Neuronal stem cell (in vitro differentiated cells): ENCODE data around the gene LMNA.
A peak's percentile ranks its signal among the peaks of the same experiment; 100 is the strongest.
"Not testable (repeated sequence)": the region's sequence is repeated elsewhere in the genome, so short reads cannot be mapped to it uniquely, and the experiment has no call there.

Experiments
- DNase-seq: peaks from one replicate; pipeline ENCODE4 v3.0.0-alpha.2; 2013; ENCODE audit warnings: low spot score
- H2AFZ ChIP-seq: one replicate; pipeline ENCODE4 v1.6.1; 2013; ENCODE audit warnings: mild to moderate bottlenecking, low read length, inconsistent platforms
- H2AK5ac ChIP-seq: 2 replicates; pipeline ENCODE4 v1.6.1; 2013; ENCODE audit warnings: low read depth, mild to moderate bottlenecking, inconsistent platforms, low read length, moderate library complexity, mixed read lengths
- H2BK120ac ChIP-seq: 2 replicates; pipeline ENCODE4 v1.6.1; 2013; ENCODE audit warnings: low read depth, mild to moderate bottlenecking, inconsistent platforms, low read length, moderate library complexity, mixed read lengths
- H2BK12ac ChIP-seq: one replicate; pipeline ENCODE4 v1.6.1; 2013; ENCODE audit warnings: low read length, inconsistent platforms
- H2BK15ac ChIP-seq: 2 replicates; pipeline ENCODE4 v1.6.1; 2013; ENCODE audit warnings: mild to moderate bottlenecking, low read length, inconsistent platforms, mixed read lengths
- H2BK5ac ChIP-seq: one replicate; pipeline ENCODE4 v1.6.1; 2013; ENCODE audit warnings: inconsistent platforms, mild to moderate bottlenecking, low read length, moderate library complexity
- H3K14ac ChIP-seq: one replicate; pipeline ENCODE4 v1.6.1; 2013; ENCODE audit warnings: low read length, inconsistent platforms
- H3K18ac ChIP-seq: 2 replicates; pipeline ENCODE4 v1.6.1; 2013; ENCODE audit warnings: low read length, inconsistent platforms
- H3K23ac ChIP-seq: 2 replicates; pipeline ENCODE4 v1.6.1; 2013; ENCODE audit warnings: low read depth, mild to moderate bottlenecking, mixed read lengths, low read length, inconsistent platforms; ENCODE audit not compliant: poor library complexity
- H3K27ac ChIP-seq: replicated peaks from 3 replicates; pipeline ENCODE4 v1.5.1; 2013; ENCODE audit warnings: low read length, inconsistent platforms
- H3K27me3 ChIP-seq, 3 experiments: 2 replicates each; pipeline ENCODE4 v1.6.1; 2013; ENCODE audit warnings: low read length in 3 of 3, mild to moderate bottlenecking in 2 of 3, inconsistent platforms in 1 of 3, low read depth in 1 of 3, mixed read lengths in 1 of 3, moderate library complexity in 1 of 3; ENCODE audit not compliant: control insufficient read depth in 3 of 3, insufficient read depth in 3 of 3
- H3K36me3 ChIP-seq, 2 donors: replicated peaks in 1 of 2; 2 replicates each; pipeline ENCODE4 v1.6.1; 2013; ENCODE audit warnings: low read length in 2 of 2; ENCODE audit not compliant: control insufficient read depth in 2 of 2, insufficient read depth in 2 of 2
- H3K4ac ChIP-seq: 2 replicates; pipeline ENCODE4 v1.6.1; 2013; ENCODE audit warnings: inconsistent platforms, mild to moderate bottlenecking, low read length, moderate library complexity
- H3K4me1 ChIP-seq, 2 donors: 1 replicate in 1 of 2; 2 replicates in 1 of 2; pipeline ENCODE4 v1.6.1; 2013; ENCODE audit warnings: low read length in 2 of 2, low read depth in 1 of 2; ENCODE audit not compliant: control insufficient read depth in 2 of 2, insufficient read depth in 1 of 2
- H3K4me2 ChIP-seq: one replicate; pipeline ENCODE4 v1.6.1; 2013; ENCODE audit warnings: mild to moderate bottlenecking, low read length, inconsistent platforms; ENCODE audit not compliant: insufficient read depth, poor library complexity, severe bottlenecking
- H3K4me3 ChIP-seq, 2 donors: 2 replicates each; pipeline ENCODE4 v1.5.1; 2013; ENCODE audit warnings: low read length in 2 of 2, mild to moderate bottlenecking in 2 of 2, inconsistent platforms in 1 of 2, moderate library complexity in 1 of 2
- H3K79me1 ChIP-seq: one replicate; pipeline ENCODE4 v1.6.1; 2013; ENCODE audit warnings: low read depth, mild to moderate bottlenecking, inconsistent platforms, low read length, moderate library complexity
- H3K9ac ChIP-seq: one replicate; pipeline ENCODE4 v1.6.1; 2013; ENCODE audit warnings: mild to moderate bottlenecking, low read depth, low read length, inconsistent platforms; ENCODE audit not compliant: poor library complexity
- H3K9me3 ChIP-seq, 2 donors: replicated peaks in 1 of 2; 2 replicates each; pipeline versions ENCODE3 to v1.6.1; 2013; ENCODE audit warnings: low read length in 2 of 2, mild to moderate bottlenecking in 2 of 2, inconsistent platforms in 1 of 2, low read depth in 1 of 2, mixed read lengths in 1 of 2, moderate library complexity in 1 of 2; ENCODE audit not compliant: control insufficient read depth in 2 of 2, insufficient read depth in 1 of 2
- H4K8ac ChIP-seq: one replicate; pipeline ENCODE4 v1.6.1; 2013; ENCODE audit warnings: low read depth, mild to moderate bottlenecking, inconsistent platforms, low read length, moderate library complexity
- H4K91ac ChIP-seq: one replicate; pipeline ENCODE4 v1.6.1; 2013; ENCODE audit warnings: low read length, low read depth, mild to moderate bottlenecking, inconsistent platforms; ENCODE audit not compliant: poor library complexity
- WGBS, 2 donors: extraction: QIAGEN DNeasy Blood & Tissue Kit; methylation state at CpG; one replicate each; pipeline ENCODE4 v1.1.7; 2013; ENCODE audit warnings: missing lambda C conversion rate in 2 of 2, mixed read lengths in 1 of 2; ENCODE audit not compliant: insufficient read length in 2 of 2, insufficient replicate concordance in 1 of 2; ENCODE audit errors: extremely low coverage in 2 of 2; 5-methylcytosine and 5-hydroxymethylcytosine counted together

The LMNA gene

DNA sequence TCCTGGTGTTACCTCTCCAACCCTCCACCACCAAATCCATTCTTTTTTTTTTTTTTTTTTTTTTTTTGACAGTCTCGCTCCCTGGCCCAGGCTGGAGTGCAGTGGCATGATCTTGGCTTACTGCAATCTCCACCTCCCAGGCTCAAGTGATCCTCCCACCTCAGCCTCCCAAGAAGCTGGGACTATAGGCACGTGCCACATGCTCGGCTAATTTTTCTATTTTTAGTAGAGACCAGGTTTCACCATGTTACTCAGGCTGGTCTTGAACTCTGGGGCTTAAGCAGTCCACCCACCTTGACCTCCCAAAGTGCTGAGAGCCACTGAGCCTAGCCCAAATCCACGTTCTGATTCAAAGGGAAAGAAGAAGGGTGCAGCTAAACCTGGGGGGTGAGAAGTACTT lies 6.5 kb downstream of the LMNA start:
- H3K27ac ChIP-seq, H2AK5ac ChIP-seq, H2BK120ac ChIP-seq, H3K9me3 ChIP-seq, H3K18ac ChIP-seq, H3K9ac ChIP-seq, H2AFZ ChIP-seq, H3K79me1 ChIP-seq, H3K4ac ChIP-seq, H4K91ac ChIP-seq, DNase-seq, H3K4me3 ChIP-seq, H2BK12ac ChIP-seq, H3K27me3 ChIP-seq, H3K23ac ChIP-seq, H3K4me2 ChIP-seq, H2BK5ac ChIP-seq, H4K8ac ChIP-seq, H2BK15ac ChIP-seq, H3K14ac ChIP-seq: not testable (repeated sequence)
- Histone ChIP-seq H3K4me1 (peaks cover 23 to 31% of the 10 kb centered on the region in 2 donors), H3K36me3 (peaks cover 5 to 45% of the 10 kb centered on the region in 2 donors)
- no CpG with 5 or more reads among the region's 4 CpGs for WGBS, 2 donors

DNA sequence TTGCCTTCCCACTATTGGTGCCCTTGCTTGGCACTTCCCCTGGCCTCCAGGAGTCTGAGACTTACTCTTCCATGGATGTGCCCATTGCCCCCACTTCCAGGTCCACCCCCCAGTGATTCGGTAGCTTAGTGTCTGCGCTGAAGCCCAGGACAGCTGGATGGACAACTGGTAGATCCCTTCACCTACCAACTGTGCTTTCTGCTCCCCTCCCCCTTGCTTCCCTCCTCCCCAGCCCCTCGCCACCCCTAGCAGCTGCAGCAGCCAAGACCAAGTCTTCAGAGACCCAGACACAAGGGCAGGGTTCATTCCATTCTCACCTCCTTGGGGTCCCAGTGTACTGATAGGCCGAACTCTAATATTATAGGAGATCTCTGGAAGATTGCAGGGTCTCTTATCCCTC lies 6.9 kb downstream of the LMNA start:
- WGBS, 2 donors: no CpG with 5 or more reads among the region's 4 CpGs
- peaks cover 5 to 42% of the 10 kb centered on the region in 2 donors for H3K36me3 ChIP-seq
- H2BK5ac ChIP-seq: no peak overlapping the region
- H3K18ac ChIP-seq: no peak overlapping the region
- no peaks in the 10 kb centered on the region for H3K27me3 ChIP-seq
- no peak overlapping the region for H3K27ac ChIP-seq
- H3K4me2 ChIP-seq: no peak overlapping the region
- H4K91ac ChIP-seq: no peak overlapping the region
- no peak overlapping the region for H2BK120ac ChIP-seq
- no peak overlapping the region for H3K23ac ChIP-seq
- H3K4me1 ChIP-seq: peaks cover 24 to 35% of the 10 kb centered on the region in 2 donors
- H4K8ac ChIP-seq: no peak overlapping the region
- H2BK15ac ChIP-seq: no peak overlapping the region
- no peak overlapping the region for H3K14ac ChIP-seq
- no peak for DNase-seq
- H2AK5ac ChIP-seq: no peak overlapping the region
- no peak overlapping the region for H3K4me3 ChIP-seq
- H3K9me3 ChIP-seq: peaks cover 0 to 2% of the 10 kb centered on the region in 2 donors
- no peak overlapping the region for H3K9ac ChIP-seq
- H3K79me1 ChIP-seq: peaks cover 7% of the 10 kb centered on the region
- no peak overlapping the region for H2AFZ ChIP-seq
- H3K4ac ChIP-seq: no peak overlapping the region
- no peak overlapping the region for H2BK12ac ChIP-seq

DNA sequence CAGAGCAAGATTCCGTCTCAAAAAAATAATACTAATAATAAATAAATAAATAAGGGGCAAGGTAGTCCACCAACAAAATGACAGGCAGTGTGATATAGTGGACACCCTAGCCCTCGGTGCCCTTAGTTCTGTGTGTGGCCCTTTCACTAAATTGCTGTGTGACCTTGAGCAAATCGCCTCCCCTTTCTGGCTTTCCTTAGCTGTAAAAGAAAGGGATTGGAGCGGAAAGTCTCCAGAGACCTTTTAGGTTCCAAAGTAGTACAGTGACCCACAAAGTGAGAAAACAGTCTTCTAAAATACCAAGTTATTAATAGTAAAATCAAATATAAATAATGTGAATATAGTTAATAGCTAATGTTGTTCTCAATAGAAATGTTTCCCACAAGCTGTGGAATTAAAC lies 7.6 kb downstream of the LMNA start:
- H4K8ac ChIP-seq: no peak overlapping the region
- no peak overlapping the region for H2BK120ac ChIP-seq
- H3K27me3 ChIP-seq: no peaks in the 10 kb centered on the region
- H3K4me1 ChIP-seq: peaks cover 24 to 36% of the 10 kb centered on the region in 2 donors
- H3K4ac ChIP-seq: no peak overlapping the region
- H3K79me1 ChIP-seq: peaks cover 7% of the 10 kb centered on the region
- peaks cover 7 to 46% of the 10 kb centered on the region in 2 donors for H3K36me3 ChIP-seq
- DNase-seq: no peak
- no CpG with 5 or more reads among the region's 4 CpGs for whole genome bisulfite sequencing, 2 donors
- H2BK12ac ChIP-seq: no peak overlapping the region
- no peak overlapping the region for H3K18ac ChIP-seq
- no peak overlapping the region for H3K23ac ChIP-seq
- no peak overlapping the region for H2BK15ac ChIP-seq
- no peak overlapping the region for H3K4me2 ChIP-seq
- no peak overlapping the region for H3K9ac ChIP-seq
- no peak overlapping the region for H2AFZ ChIP-seq
- H3K14ac ChIP-seq: no peak overlapping the region
- peaks cover 0 to 2% of the 10 kb centered on the region in 2 donors for H3K9me3 ChIP-seq
- H2BK5ac ChIP-seq: no peak overlapping the region
- H2AK5ac ChIP-seq: no peak overlapping the region
- no peak overlapping the region for H4K91ac ChIP-seq
- H3K4me3 ChIP-seq: no peak overlapping the region
- no peak overlapping the region for H3K27ac ChIP-seq

DNA sequence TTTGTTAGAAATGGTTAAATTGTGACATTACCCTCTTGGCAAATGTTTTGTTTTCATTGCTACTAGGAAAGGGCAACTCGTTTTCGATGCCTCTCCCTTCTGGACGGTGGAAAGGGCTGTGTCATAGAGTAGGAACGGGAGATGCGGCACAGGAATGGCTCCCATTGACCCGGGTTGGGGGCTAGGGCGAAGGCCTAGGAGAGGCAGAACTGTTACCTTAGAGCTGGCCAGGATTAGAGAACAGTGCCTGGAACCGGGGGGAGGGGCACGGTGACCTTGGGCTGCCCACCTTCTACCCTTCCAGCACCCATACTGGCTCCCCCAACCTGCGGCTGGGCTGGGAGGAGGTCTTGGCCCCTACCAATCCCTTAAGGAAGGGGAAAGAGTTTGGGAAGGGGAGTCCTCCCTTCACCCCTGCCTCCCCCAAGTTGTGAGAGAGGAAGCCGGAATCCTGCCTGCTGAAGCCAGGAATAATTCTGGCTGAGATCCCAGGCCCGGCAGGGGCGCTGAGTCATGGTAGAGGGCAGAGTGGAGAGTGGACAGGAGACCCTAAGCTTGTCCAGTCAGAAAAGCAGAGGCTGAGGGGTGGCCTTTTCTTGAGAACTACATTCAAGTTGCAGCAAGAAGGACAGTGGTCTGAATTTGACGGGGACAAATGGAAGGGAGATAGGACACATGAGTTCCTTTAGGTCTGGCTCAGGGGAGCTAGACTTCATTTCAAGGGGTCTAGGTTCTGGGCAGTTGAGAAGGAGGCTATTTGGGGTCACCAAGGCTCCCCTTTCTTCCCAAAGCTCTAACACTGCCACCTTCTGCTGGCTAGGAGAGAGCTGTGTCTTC lies 8.2 kb downstream of the LMNA start:
- no CpG with 5 or more reads among the region's 14 CpGs for WGBS, 2 donors
- H3K79me1 ChIP-seq: peaks cover 7% of the 10 kb centered on the region
- H2BK15ac ChIP-seq: no peak overlapping the region
- H3K9ac ChIP-seq: no peak overlapping the region
- peak overlapping the region; percentile 2 for H3K27ac ChIP-seq
- no peaks in the 10 kb centered on the region for H3K27me3 ChIP-seq
- H4K91ac ChIP-seq: no peak overlapping the region
- H3K14ac ChIP-seq: no peak overlapping the region
- H2AFZ ChIP-seq: no peak overlapping the region
- H3K23ac ChIP-seq: no peak overlapping the region
- peaks cover 0 to 2% of the 10 kb centered on the region in 2 donors for H3K9me3 ChIP-seq
- peaks cover 7 to 44% of the 10 kb centered on the region in 2 donors for H3K36me3 ChIP-seq
- no peak overlapping the region for H4K8ac ChIP-seq
- no peak for DNase-seq
- no peak overlapping the region for H2BK12ac ChIP-seq
- peaks cover 24 to 36% of the 10 kb centered on the region in 2 donors for H3K4me1 ChIP-seq
- H3K4me3 ChIP-seq: no peak overlapping the region
- peak overlapping the region; percentile 35 for H2AK5ac ChIP-seq
- no peak overlapping the region for H2BK5ac ChIP-seq
- no peak overlapping the region for H3K4ac ChIP-seq
- peak overlapping the region; percentile 11 for H3K18ac ChIP-seq
- no peak overlapping the region for H2BK120ac ChIP-seq
- H3K4me2 ChIP-seq: no peak overlapping the region
